HFF-Myc (cell line): Measurements from ENCODE around the gene SIAE.

Experiments used
- DNase-seq: peaks from one replicate; pipeline ENCODE4 v3.0.0-alpha.2; 2011; ENCODE audit warnings: low read depth; ENCODE audit errors: extremely low read depth
- H3K4me3 ChIP-seq: replicated peaks from 2 replicates; pipeline ENCODE4 v1.5.1; 2011; ENCODE audit warnings: low read depth, mild to moderate bottlenecking, control low read depth, low read length
- TF ChIP-seq, protein P1 (sequence below): IDR thresholded peaks from 2 replicates; pipeline ENCODE4 v1.5.1; 2012; ENCODE audit warnings: mild to moderate bottlenecking, low read depth, low read length, control low read depth; ENCODE audit errors: missing control alignments

Gene SIAE

DNA sequence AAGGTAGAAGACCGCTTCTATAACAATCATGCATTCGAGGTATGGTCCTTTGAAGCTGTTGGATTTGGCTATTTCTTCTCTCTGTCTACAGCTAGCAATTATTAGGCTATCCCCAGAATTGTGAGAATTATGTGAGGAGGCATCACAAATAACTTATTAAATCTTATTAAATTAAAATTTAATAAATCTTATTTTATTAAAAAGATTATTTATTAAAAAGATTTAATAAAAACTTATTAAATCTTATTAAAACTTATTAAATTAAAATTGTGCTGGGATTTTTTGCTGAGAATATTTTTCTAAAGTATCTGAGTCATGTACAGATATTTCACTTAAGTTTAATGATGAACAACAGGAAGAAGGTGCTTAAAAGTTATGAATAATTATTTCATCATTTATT is 7.9 kb upstream of the SIAE start:
- H3K4me3 ChIP-seq = no peak overlapping the region
- no peak for DNase-seq
- TF ChIP-seq, protein P1, sequence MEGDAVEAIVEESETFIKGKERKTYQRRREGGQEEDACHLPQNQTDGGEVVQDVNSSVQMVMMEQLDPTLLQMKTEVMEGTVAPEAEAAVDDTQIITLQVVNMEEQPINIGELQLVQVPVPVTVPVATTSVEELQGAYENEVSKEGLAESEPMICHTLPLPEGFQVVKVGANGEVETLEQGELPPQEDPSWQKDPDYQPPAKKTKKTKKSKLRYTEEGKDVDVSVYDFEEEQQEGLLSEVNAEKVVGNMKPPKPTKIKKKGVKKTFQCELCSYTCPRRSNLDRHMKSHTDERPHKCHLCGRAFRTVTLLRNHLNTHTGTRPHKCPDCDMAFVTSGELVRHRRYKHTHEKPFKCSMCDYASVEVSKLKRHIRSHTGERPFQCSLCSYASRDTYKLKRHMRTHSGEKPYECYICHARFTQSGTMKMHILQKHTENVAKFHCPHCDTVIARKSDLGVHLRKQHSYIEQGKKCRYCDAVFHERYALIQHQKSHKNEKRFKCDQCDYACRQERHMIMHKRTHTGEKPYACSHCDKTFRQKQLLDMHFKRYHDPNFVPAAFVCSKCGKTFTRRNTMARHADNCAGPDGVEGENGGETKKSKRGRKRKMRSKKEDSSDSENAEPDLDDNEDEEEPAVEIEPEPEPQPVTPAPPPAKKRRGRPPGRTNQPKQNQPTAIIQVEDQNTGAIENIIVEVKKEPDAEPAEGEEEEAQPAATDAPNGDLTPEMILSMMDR = no peak

DNA sequence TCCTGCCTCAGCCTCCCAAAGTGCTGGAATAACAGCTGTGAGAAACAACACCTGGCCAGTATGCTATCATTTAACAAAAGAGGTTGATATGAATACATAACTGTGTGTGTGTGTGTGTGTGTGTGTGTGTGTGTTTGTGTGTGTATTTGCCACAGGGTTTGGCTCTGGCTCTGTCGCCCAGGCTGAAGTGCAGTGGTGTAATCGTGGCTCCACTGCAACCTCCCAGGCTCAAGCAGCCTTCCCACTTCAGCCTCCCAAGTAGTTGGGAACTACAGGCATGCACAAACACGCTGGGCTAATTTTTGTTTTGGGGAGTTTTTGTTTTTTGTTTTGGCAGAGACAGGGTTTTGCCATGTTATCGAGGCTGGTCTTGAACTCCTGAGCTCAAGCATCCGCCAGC is 4.9 kb upstream of the SIAE start:
- DNase-seq = no peak
- H3K4me3 ChIP-seq = no peak overlapping the region
- TF ChIP-seq, protein P1 = no peak

DNA sequence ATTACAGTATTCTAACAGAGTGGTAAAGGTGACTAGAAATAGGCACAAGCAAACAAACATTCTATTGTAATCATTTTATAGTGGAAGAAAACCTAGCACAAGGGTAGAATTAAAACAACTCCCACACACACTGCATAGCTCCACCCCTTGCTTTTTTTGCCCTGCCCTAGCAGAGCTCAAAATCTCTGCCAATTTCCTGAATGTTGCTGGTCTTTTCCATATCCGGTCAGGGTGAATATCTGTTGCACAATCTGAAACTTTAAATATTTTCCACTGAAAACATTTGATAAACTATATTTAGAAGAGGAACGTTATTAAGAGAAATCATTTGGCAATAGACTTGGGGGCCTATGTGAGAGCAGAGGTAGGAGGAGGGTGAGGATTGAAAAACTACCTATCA is 2.8 kb upstream of the SIAE start:
- DNase-seq = peak; percentile 24
- TF ChIP-seq, protein P1 = no peak
- H3K4me3 ChIP-seq = no peak overlapping the region

DNA sequence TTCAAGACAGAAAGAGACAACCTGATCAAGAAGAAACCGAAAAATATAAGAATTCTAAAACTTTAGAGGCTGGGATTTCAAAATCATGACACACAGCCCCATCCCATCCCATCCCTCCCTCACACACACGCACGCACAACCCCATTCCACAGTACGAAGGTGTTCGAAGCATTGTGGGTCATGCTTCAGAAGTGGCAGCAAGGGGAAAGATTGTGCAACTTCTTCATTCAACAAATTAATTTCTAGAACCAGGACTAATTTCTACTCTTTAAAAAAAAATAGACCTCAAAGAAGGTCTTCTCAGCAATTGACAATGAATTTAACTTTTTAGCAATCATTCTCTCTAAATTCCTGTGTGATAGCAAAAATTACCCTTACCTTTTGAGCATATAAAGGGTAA is 1.0 kb upstream of the SIAE start:
- TF ChIP-seq, protein P1 = no peak
- peak overlapping the region; percentile 80 for H3K4me3 ChIP-seq
- DNase-seq = no peak

DNA sequence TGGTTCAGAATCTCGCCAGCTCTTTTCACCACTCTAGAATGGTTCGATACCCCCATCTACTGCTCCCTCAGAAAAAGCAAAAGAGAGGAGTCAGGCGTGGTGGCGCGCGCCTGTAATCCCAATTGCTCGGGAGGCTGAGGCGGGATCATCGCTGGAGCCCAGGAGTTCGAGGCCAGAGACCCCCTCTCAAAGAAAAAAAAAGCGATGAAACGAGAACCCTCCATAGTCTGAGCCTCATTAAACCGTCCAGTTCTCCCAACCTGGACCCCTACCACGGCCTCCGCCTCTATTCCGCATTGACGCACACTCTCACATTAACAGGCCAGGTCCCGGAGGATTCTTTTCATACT is 604 bp upstream of the SIAE start:
- TF ChIP-seq, protein P1 = no peak
- H3K4me3 ChIP-seq = peak overlapping the region; percentile 80
- DNase-seq = no peak

DNA sequence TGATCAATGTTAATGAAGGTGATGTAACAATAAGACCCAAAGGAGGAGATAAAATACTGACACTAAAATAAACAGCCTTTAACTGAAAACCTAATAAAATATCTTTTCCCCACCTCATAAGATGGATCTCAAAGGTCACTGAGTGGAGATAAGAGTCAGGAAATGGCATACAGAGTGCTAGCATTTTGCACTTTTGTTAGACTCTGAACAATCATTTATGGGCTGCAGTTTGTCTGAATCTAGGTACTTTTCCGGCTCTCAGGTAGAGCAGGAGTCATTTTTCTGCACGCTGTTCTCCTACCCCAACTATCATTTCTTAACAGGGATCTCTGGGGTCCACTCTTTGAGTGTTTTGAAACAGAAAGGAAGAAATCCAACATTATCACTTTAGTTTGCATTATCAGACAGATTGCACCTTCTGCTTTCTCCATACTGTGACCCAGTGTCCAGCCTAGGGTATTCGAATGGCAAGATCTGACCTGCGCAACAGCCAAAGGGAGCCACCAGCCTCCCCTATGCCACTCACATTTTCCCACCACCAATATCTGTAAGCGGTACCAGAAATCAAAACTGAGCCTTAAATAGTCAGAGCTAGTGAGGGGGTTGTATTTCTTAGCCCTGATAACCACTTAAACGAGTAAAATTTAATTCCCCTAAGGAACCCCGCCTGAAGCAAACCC is 863 bp downstream of the SIAE start:
- no peak for DNase-seq

More for the DNA sequence above, 863 bp downstream of the SIAE start:
- H3K4me3 ChIP-seq = peak overlapping the region; percentile 80
- TF ChIP-seq, protein P1 = no peak
